ENCODE measurements around the gene SMPD4. TPM values are rescaled to one million over a fixed set of nuclear protein-coding genes. Genes with fewer than 3 reads are reported as not detected.
"Not testable (repeated sequence)": the region's sequence is repeated elsewhere in the genome, so short reads cannot be mapped to it uniquely, and the experiment has no call there.

The SMPD4 gene
- total RNA-seq, 2 donors from 2014 or later, result 49.6 to 105 TPM

- not testable (repeated sequence) for H3K36me3 Mint-ChIP-seq (ENCODE audit: low read depth); ATAC-seq (replicated peaks); H3K27ac Mint-ChIP-seq; H3K27me3 Mint-ChIP-seq; H3K4me1 Mint-ChIP-seq; H3K9me3 Mint-ChIP-seq
- peak overlapping the region; percentile 79 for H3K4me3 Mint-ChIP-seq
These were observed 38.8 kb downstream of the SMPD4 start for GRCh38 chr2:130142396-130143265.

GRCh38 chr2:130141645-130142370, 39.6 kb downstream of the SMPD4 start:
- H3K4me3 Mint-ChIP-seq; H3K27ac Mint-ChIP-seq; H3K4me1 Mint-ChIP-seq; H3K27me3 Mint-ChIP-seq; H3K36me3 Mint-ChIP-seq (ENCODE audit: low read depth); H3K9me3 Mint-ChIP-seq; ATAC-seq (replicated peaks): not testable (repeated sequence)

DNA sequence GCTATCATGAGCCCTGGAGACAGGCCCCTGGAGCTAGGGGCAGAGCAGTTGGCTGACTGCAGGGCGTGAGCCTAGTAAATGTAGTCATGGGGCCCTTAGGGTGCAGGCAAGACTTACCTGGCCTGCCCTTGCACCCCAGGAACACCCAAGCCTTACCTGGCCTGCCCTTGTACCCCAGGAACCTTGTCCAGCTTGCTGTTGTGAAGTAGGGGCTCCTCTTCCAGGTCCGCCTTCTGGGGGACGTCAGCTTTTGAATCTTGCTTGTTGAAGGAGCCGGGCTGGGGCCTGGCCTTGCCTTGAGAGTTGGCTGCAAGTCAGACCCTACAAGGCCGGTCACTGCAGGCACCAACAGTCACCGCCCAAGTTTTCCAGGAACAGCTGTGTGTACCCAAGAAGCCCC, 40.4 kb downstream of the SMPD4 start:
- not testable (repeated sequence) for H3K9me3 Mint-ChIP-seq

GRCh38 chr2:130140516-130140915, 40.9 kb downstream of the SMPD4 start:
- not testable (repeated sequence) for H3K9me3 Mint-ChIP-seq; H3K4me3 Mint-ChIP-seq; ATAC-seq (replicated peaks); H3K4me1 Mint-ChIP-seq; H3K27me3 Mint-ChIP-seq; H3K36me3 Mint-ChIP-seq (ENCODE audit: low read depth); H3K27ac Mint-ChIP-seq

More for the DNA sequence above, 40.4 kb downstream of the SMPD4 start:
- not testable (repeated sequence) for H3K36me3 Mint-ChIP-seq (ENCODE audit: low read depth); ATAC-seq (replicated peaks); H3K27me3 Mint-ChIP-seq; H3K27ac Mint-ChIP-seq; H3K4me3 Mint-ChIP-seq; H3K4me1 Mint-ChIP-seq

DNA sequence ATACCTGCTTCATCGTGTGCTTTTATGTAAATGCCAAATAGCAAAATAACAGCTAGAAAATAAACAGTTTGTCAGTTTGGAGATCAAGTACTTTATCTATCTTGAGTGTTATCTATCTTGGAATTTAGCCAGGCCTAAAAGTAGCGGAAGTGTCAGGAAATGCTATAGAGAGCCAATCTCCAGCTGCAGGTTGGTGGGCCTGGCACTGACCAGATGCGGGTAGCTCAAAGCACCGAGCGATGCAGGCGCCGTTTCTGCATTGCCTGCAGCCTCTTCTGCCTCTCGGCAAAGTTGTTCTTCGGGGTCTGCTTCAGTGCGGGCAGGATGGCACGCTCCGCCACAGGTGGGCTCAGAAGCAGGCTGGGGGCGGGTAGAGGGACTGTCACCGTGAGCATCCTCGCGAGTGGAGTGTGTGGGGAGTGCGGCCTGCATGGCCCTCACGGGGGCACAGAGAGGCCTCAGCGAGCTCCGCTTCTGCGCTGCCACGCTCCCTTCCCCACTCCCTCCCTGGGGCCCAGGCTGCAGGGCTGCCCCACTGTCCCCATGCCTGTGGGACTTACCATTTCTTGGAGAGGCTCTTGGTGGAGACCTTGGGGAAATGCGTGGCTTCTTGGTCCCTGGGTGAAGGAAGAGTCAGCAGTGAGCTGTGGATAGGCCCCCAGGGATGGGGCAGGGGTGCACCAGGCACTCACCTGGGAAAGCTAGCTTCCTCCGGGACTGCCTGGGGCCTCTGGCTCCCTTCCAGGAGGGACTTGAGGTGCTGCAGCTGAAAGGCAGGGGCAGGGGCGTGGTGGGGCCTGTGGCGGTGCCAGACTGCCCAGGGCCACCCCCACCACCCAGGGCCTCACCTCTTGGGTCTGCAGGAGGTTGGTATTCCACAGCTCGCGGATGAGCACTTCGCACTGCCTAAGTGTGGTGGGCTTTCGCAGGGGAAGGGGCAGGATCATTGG, 41.8 kb downstream of the SMPD4 start:
- H3K36me3 Mint-ChIP-seq (ENCODE audit: low read depth); H3K27me3 Mint-ChIP-seq; H3K4me1 Mint-ChIP-seq; H3K4me3 Mint-ChIP-seq; ATAC-seq (replicated peaks); H3K9me3 Mint-ChIP-seq; H3K27ac Mint-ChIP-seq: not testable (repeated sequence)

GRCh38 chr2:130138841-130139251, 42.6 kb downstream of the SMPD4 start:
- H3K9me3 Mint-ChIP-seq; H3K4me1 Mint-ChIP-seq; ATAC-seq (replicated peaks); H3K4me3 Mint-ChIP-seq; H3K27ac Mint-ChIP-seq; H3K27me3 Mint-ChIP-seq; H3K36me3 Mint-ChIP-seq (ENCODE audit: low read depth): not testable (repeated sequence)

DNA sequence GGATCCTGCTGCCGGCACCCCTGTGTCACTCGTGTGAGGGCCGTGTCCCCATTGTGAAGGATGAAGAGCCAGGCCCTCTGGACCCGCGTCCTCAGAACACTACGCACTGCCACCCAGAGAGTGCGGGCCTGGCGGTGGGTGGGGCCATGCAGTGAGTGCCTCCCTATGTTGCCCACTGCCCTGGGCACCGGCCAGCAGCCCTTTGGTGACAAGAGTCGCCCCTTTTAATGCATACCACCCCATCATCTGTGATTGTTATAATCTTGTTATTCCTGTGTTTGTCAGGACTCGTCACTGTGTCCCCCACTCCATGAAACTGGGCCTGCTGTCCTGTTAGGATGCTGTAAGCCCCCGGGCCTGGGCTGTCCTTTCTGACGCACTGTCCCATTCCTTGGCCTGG, 43.1 kb downstream of the SMPD4 start:
- not testable (repeated sequence) for H3K27me3 Mint-ChIP-seq; H3K27ac Mint-ChIP-seq; H3K4me3 Mint-ChIP-seq; H3K9me3 Mint-ChIP-seq; H3K4me1 Mint-ChIP-seq; ATAC-seq (replicated peaks); H3K36me3 Mint-ChIP-seq (ENCODE audit: low read depth)

DNA sequence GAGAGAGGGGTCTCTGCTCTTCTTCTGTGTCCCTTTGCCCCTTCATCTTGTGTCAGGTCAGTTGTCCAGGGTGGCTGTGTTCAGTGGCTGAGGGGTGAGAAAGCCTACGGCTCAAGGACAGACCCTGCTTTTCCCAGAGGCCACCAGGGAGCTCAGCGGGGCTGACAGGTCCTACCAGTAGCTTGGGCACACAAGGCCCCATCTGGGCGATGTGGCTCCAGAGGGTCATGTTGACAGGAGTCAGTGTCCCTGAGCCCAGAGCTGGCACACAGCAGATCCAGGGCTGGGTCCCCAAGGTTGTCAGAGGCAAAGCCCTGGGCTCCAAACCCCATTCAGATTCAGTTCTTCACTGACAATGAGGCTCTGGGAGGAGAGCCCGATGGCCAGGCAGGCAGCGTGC, 44.3 kb downstream of the SMPD4 start:
- ATAC-seq (replicated peaks); H3K27ac Mint-ChIP-seq; H3K9me3 Mint-ChIP-seq; H3K4me3 Mint-ChIP-seq; H3K27me3 Mint-ChIP-seq; H3K4me1 Mint-ChIP-seq; H3K36me3 Mint-ChIP-seq (ENCODE audit: low read depth): not testable (repeated sequence)

GRCh38 chr2:130136546-130136945, 44.9 kb downstream of the SMPD4 start:
- H3K36me3 Mint-ChIP-seq (ENCODE audit: low read depth); H3K27me3 Mint-ChIP-seq; H3K4me1 Mint-ChIP-seq; H3K27ac Mint-ChIP-seq; ATAC-seq (replicated peaks); H3K4me3 Mint-ChIP-seq; H3K9me3 Mint-ChIP-seq: not testable (repeated sequence)

DNA sequence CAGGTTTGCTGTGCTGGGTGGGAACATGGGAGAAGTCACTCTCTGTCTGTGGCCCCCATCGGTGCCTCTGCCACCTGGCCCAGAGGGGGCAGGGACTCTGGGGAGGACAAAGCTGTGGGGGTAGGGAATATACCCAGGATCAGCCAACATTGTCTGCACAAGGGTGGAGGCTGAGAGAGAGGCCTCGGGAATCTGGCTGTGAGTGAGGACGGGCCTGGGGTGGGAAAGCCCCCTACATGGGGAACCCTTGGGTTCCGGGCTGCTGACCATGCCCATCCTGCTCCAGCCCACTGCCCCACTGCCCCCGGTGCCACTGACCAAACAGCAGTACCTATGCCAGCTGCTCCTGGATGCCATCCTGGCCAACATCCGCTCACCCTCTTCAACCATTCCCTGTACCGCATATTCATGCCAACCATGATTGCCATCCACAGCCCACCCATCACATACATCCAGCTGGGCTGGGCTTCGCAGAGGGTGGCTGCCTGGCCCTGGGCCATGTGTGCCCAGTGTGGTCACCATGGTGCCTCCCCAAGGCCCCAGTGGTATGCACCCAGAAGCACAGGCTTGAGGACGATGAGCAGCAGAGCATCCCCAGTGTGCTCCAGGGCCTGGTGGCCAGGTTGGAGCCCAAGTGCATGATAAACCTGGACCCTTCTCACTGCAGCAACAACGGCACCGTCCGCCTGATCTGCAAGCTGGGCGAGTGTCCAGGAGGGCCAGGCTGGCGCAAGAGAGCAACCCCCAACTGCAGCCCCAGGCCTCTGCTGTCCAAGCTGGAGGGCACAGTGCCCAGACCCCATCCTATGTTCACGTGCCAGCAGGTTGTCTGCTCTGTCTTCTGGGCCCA, 45.5 kb downstream of the SMPD4 start:
- Mint-ChIP-seq H3K27ac (no peak overlapping the region), H3K4me3 (no peak overlapping the region), H3K27me3 (no peaks in the 10 kb centered on the region), H3K9me3 (no peaks in the 10 kb centered on the region), H3K4me1 (no peaks in the 10 kb centered on the region), H3K36me3 (ENCODE audit: low read depth) (no peaks in the 10 kb centered on the region)
- ATAC-seq (replicated peaks), result no peak

GRCh38 chr2:130129120-130129829, 52.1 kb downstream of the SMPD4 start, which contains the start of gene POTEF:
Gene POTEF, minus strand, starts transcription at chr2:130129222. Its CDS starts 8,707 bp downstream, at chr2:130120515.
- H3K4me1 Mint-ChIP-seq; H3K36me3 Mint-ChIP-seq (ENCODE audit: low read depth); H3K27ac Mint-ChIP-seq; H3K9me3 Mint-ChIP-seq; H3K27me3 Mint-ChIP-seq; H3K4me3 Mint-ChIP-seq; ATAC-seq (replicated peaks): not testable (repeated sequence)

GRCh38 chr2:130128464-130128863, 52.9 kb downstream of the SMPD4 start:
- H3K27me3 Mint-ChIP-seq; ATAC-seq (replicated peaks); H3K27ac Mint-ChIP-seq; H3K9me3 Mint-ChIP-seq; H3K36me3 Mint-ChIP-seq (ENCODE audit: low read depth); H3K4me3 Mint-ChIP-seq; H3K4me1 Mint-ChIP-seq: not testable (repeated sequence)

DNA sequence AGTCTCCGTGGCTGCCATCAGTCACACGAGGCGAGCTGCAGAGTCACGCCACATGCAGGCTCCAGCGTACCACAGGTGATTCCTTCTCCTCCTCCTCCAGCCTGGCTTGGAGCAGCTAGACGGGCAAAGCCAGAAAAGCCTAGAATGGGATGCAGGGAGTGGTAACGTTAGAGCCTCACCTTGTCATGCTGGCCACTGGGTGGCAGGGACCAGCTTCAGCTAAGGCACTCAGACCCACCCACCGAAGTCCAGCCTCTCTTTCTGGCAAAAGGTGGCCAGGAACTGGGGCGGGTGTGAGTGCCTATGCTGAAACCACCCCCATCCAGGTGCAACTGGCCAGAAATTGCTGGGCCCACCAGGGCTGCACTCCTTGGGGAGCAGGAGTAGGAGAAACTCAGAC, 53.7 kb downstream of the SMPD4 start:
- not testable (repeated sequence) for H3K9me3 Mint-ChIP-seq

More for the DNA sequence above, 53.7 kb downstream of the SMPD4 start:
- H3K27me3 Mint-ChIP-seq; H3K27ac Mint-ChIP-seq; H3K36me3 Mint-ChIP-seq (ENCODE audit: low read depth); ATAC-seq (replicated peaks); H3K4me3 Mint-ChIP-seq; H3K4me1 Mint-ChIP-seq: not testable (repeated sequence)
